GM19035 (cell line): ENCODE data around the gene MGMT.

Source experiments
- ATAC-seq: cut with Tn5 transposase; IDR thresholded peaks from one replicate; pipeline ENCODE4 v1.9.1; 2021; ENCODE audit not compliant: unreplicated experiment

MGMT gene

GRCh38 chr10:129648856-129649255 is 181.8 kb downstream of the MGMT start:
- ATAC-seq: no peak

- ATAC-seq: no peak
Measured at GRCh38 chr10:129652021-129652420, 185.0 kb downstream of the MGMT start.

DNA sequence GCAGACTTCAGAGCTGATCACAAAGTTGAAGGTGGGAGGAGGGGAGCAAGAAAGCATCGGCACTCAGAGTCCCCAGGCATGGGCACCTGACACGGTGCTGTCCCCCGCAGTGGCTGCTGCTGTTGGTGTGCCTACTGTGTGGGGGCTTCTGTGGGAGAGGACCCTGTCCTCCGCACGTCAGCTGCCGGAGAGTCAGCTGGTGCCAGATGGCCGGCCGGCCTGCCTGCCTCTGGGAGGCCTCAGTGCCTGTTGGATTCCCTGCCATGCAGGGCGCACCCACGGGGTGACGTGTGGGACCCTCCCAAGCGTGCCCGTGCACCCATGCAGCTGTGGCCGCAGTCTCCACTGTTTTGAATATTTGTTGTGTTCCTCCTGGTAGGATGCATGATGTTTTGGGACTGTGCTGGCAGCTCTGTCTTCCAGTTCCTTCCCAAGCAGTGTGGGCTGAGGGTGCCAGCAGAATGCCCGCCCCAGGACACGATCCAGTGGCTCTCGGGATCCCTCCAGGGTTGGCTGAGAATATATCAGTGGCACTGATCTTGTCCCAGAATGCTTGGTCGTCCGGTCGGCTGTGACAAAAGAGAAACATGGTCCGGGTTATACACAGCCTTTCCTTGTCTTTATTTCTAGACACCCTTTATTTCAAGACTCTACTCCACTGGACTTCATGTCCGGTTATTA is 185.6 kb downstream of the MGMT start:
- no peak for ATAC-seq

- no peak for ATAC-seq
Measured at GRCh38 chr10:129653428-129653827, 186.4 kb downstream of the MGMT start.

- ATAC-seq: no peak
Measured at GRCh38 chr10:129653861-129654260, 186.8 kb downstream of the MGMT start.

- no peak for ATAC-seq
Measured at GRCh38 chr10:129654461-129654860, 187.4 kb downstream of the MGMT start.

GRCh38 chr10:129655007-129655678 is 188.1 kb downstream of the MGMT start:
- no peak for ATAC-seq

- ATAC-seq: no peak
Measured at GRCh38 chr10:129655679-129656031, 188.6 kb downstream of the MGMT start.

DNA sequence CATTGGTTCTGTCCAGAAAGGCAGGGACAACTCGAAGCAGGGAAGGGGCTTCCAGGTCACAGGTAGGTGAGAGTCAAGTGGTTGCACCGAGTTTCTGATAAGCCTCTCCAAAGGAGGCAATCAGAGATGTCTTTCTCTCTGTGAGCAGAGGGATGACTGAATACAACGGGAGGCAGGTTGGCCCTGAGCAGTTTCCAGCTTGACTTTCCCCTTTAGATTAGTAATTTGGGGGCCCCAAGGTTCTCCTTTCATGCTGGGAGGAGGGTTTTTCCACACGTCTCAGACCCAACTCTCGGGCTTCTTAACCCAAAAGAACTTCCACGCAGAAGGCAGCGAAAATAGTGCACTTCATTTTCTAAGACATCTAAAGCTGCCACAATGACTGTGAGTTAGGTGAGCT is 189.6 kb downstream of the MGMT start:
- no peak for ATAC-seq

DNA sequence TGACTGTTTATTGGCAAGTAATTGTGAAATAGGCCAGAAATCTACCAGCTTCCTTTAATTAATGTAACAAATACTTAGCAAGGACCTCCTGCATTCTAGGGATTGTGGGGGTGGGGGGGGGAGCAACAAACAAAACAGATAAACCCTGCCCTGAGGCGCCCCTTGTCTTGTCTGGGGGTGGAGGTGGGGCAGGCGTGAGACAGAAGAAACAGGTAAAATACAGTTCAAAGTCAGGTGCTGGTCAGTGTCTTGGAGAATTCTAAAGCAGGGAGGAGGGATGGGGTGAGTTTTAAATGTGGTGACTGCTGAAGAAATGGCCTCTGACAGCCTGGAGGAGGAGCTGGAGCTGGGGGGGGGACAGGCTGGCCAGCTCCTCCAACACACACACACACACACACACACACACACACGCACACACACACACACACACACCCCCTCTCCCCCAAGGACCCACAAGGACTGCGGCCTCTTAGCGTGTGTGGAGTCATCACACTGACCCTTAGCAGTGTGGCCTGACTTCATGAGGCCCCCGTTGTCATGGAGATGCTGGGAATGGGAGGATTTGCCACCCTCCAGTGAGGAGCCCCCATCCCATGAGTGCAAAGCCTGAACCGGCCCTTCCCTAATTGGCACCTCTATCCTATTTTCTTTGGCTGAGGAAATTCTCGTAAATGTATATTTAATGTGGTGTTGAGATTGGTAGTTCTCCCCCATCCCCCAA is 190.4 kb downstream of the MGMT start:
- no peak for ATAC-seq

- no peak for ATAC-seq
Measured at GRCh38 chr10:129658376-129659072, 191.5 kb downstream of the MGMT start.

GRCh38 chr10:129659508-129660268 is 192.6 kb downstream of the MGMT start:
- no peak for ATAC-seq

GRCh38 chr10:129660569-129660968 is 193.5 kb downstream of the MGMT start:
- ATAC-seq: no peak

- no peak for ATAC-seq
Measured at GRCh38 chr10:129662426-129662825, 195.4 kb downstream of the MGMT start.

GRCh38 chr10:129670124-129670523 is 203.1 kb downstream of the MGMT start:
- no peak for ATAC-seq

DNA sequence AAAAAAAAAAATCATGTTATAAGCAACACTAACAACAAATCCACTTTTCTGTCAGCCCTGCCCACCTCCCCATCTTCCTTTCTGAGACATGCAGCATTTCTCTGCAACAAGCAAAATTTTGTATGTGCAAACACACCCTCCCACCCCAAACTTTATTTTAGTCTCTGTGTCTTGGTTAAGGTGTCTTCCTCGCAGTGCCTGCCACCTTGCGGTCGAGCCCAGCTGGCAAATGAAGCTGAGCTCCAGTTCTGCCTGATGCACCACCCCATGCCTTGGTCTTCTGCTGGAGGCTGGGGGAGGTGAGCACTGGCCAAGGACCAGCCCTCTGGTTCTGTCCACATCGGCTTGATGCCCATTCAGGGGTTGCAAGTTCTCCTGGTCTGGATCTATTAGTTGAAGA is 206.3 kb downstream of the MGMT start:
- ATAC-seq: no peak

DNA sequence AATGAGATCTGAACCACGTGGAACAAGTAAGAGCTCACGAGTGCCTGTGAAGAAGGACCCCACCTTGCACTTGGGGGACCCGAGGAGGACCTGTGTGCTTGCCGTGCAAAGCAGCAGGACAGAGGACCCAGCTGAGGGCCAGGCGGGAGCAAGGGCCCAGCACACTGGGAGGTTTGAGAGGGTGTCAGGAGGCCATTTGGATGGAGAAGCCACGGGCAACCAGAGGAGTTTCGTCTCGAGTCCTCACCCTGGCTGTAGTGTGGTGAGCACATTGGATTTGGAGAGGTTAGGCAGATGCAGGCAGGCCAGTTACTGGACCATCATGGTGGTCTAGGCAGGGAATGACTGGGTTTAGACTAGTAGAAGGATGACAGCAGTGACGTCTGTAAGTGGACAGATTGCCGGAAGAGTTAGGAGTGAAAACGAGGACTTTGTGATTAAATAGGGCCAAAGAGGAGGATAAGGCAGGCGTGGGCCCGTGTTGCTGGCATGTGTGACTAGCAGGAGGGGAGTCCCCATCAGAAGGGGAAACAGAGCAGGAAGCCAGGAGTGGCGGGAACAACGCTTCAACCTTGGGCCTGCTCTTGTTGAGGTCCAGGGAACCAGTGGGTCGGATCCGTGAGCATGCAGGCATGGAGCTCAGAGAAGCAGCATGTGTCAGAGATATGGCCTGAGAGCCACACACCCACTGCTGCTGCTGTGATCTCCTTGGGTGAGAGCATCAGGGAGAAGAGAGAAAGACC is 208.2 kb downstream of the MGMT start:
- no peak for ATAC-seq

- no peak for ATAC-seq
Measured at GRCh38 chr10:129676014-129676413, 209.0 kb downstream of the MGMT start.

DNA sequence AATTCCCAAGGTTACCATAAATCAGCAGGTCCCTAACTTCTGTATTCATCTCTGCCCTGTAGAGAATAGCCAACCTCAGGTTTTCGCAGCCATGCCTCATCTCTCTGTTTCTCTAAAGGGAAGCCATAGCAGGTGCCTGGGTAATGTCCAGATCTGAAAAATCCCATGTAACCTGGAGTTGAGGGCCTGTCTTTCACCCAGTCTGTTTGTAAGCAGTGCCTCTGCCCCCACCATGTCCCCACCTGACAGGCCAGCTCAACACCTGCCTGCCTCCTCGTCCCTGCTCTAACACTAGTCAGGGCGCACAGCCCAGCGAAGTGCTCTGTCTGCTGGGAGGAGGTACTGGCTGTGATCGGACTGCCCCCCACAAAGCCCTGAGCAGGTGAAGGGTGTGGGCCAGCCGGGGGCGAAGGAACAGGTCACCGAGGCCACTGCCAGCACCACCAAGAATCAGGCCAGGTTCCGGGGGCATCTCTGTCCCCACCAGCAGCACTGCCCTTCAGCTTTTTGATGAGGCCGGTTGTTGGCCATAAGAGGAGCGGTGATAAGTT is 210.4 kb downstream of the MGMT start:
- no peak for ATAC-seq

DNA sequence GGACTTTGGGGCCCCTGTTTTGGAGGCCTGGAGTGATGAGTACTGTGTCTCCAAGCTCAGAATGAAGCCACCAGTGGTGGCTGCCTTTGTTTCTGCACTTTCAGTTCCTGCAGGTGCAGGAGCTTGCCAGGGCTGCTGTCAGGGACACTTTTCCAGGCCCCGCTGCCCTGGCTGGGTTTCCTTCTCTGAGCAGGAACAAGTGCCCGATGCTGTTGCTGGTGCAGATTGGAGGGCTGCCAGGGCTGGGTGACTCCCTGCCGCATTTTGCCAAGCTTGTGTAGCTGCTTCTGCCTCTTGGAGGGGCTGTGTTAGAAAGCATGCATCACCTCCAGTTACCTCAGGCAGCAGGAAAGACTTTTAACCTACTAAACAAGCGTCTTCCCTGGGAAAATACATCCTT is 211.1 kb downstream of the MGMT start:
- ATAC-seq: no peak
